ENCODE measurements around the gene POLR2A.
"Not testable (repeated sequence)": the region's sequence is repeated elsewhere in the genome, so short reads cannot be mapped to it uniquely, and the experiment has no call there.

Gene POLR2A

DNA sequence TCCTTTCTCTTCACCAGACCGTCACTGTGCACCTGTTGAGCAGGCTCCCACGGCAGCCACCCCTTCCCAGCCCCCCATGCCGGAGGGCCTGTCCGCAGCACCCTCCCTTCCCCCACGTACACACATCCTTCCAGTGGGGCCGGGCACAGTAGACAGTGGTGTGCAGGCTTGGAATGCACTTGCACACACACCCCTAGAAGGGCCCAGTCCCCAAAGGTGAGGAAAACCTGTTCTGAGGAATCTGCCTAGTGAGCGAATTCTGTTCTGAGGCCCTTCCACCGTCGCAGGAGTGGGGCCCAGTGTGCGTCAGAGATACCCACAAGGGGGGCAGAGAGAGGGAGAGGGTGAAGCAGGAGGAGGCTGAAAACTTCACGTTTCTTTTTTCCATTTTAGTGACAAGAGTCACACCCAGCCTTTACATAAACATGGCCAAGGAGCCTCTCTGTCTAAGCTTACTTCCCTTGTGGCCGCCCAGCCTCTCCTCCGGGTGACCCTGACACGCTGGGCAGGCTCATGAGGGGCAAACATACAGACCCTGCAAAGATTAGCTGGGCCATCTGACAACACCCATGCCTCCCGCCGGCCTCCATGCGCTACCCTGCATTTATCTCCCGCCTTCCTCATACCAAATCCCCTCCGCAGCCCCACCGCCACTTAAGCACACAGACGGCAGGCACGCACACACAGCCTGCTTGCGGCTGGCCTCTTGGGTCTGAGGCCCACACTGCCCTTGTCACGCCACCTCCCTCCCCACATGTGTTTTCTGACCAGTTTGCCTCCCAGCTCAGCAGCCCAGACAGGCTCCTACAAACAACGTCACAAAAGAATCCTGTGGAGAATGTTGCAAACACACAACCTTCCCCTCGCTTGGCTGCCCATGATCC, 6.5 kb upstream of the POLR2A start:
- peak; percentile 48 for DNase-seq (ENCODE audit: low read depth)
- H3K4me3 ChIP-seq (ENCODE audit: low read depth, low read length), result peak overlapping the region; percentile 81

DNA sequence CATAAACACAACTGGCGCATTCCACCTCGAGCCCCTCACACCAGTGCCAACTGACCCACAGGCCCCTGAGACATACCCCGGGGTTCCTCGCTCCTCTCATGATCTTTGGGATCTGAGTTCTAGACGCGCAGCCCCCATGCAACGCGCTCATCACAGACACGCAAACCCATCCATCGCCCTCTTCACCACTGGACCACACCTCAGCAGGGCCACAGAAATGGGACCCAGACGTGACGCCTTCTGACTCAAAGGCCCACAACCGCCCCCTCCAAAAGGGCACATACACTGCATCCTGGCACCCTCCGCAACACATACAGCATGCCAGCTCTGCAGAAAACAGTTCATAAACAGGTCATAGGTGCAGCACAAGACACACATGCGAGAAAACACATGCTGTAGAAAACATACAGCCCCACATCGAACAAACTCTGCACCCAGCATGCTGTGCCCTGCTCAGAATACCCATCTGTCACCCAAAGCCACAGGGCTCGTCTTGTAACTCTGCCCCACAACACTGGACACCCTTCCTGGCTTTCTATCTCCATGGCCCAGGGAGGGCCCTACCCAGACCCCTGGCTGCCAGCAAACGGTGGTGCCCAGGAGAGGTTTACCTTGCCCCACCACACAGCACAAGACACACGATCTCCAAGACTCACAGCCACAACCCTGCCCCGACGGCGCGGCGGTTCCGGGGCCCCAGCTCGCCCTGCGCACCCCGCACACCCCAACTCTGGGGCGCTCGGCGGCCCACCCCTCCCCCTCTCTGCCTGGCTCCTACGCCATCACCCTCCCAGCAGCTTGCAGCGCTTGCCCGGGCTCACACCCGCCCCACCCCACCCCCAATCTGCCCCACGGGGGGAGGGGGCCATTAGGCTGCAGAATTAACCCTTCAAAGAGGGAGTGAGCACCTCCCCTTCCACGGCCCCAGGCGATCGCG, 5.6 kb upstream of the POLR2A start:
- no peak for DNase-seq (ENCODE audit: low read depth)
- H3K4me3 ChIP-seq (ENCODE audit: low read depth, low read length), result peak overlapping the region; percentile 81

- H3K4me3 ChIP-seq (ENCODE audit: low read depth, low read length), result peak within 1 kb of the TSS; percentile 81
- DNase-seq (ENCODE audit: low read depth), result no peak
Measured at GRCh38 chr17:7479213-7480088, 4.7 kb upstream of the POLR2A start, which contains the start of gene ZBTB4. Gene ZBTB4 (minus strand): TSS chr17:7479631. CDS start chr17:7466801, 12,830 bp downstream.

DNA sequence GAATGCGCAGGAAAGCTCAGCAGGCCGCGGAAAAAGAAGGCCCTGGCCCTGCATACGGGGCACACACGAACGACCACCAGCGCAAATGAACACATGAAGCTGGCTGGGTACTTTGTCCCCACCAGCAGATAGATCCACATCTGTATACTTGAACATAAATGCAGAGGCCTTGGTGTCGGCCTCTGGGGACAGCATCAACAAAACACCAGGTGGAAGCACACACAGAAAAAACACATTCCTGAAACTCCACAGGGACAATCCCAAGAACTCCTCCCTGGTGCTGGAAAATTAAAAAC, 4.1 kb upstream of the POLR2A start:
- peak overlapping the region; percentile 81 for H3K4me3 ChIP-seq (ENCODE audit: low read depth, low read length)
- no peak for DNase-seq (ENCODE audit: low read depth)

- DNase-seq (ENCODE audit: low read depth); H3K4me3 ChIP-seq (ENCODE audit: low read depth, low read length): not testable (repeated sequence)
Measured at GRCh38 chr17:7481275-7481674, 2.9 kb upstream of the POLR2A start, which contains the start of gene SLC35G6. Gene SLC35G6 (plus strand): TSS chr17:7481446. CDS start chr17:7481517, 71 bp downstream.

- not testable (repeated sequence) for H3K4me3 ChIP-seq (ENCODE audit: low read depth, low read length); DNase-seq (ENCODE audit: low read depth)
Measured at GRCh38 chr17:7481842-7482741, 2.1 kb upstream of the POLR2A start.

DNA sequence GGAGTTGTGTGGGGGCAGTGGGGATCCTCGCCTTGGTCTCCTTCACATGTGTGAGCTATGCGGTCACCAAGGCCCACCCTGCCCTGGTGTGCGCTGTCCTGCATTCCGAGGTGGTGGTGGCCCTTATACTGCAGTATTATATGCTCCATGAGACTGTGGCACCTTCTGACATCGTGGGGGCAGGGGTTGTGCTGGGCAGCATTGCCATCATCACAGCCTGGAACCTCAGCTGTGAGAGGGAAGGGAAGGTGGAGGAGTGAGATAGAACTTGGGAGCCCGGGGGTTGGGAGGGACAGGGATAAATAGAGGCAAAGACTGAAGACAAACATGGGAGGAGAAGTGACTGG, 1.5 kb upstream of the POLR2A start:
- peak overlapping the region; percentile 78 for H3K4me3 ChIP-seq (ENCODE audit: low read depth, low read length)
- not testable (repeated sequence) for DNase-seq (ENCODE audit: low read depth)

DNA sequence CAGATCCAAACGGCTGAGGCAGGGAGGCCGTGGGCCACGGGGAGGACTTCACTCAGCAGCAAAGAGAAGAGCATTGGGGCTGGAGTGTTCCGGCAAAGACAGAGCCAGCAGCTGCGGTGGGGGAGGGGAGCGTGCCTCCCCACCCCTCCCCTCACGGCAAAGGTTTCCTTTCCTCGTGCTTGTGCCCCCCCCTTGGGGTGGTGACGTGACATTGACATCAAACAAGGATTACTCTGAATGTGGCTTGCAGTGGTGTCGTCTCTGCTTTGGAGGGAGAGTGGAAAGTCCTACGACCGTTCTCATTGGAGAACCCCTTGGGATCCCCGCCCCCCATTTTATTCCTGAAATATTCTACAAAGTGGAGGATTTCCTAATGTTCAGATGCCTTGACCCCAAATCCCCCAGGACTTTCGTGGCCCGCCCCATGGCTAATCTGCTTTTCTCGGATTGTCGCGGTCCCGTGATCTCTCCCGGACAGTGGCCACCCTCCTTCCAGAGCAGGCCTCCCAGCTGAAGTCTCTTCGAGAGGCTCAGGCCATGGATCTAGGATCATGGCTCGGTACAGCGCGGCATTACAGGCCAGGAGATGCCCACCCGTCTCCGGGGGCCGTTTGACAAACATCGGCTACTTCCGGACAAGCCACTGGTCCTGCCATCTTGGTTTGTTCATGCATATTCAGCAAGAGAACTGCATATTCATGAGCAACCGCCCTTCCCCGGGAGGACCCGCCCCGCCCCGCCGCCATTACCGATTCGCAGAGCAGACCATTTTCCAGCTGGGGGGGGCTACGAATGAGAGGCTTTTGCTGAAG, 705 bp upstream of the POLR2A start:
- peak; percentile 87 for DNase-seq (ENCODE audit: low read depth)
- H3K4me3 ChIP-seq (ENCODE audit: low read depth, low read length), result peak overlapping the region; percentile 78

DNA sequence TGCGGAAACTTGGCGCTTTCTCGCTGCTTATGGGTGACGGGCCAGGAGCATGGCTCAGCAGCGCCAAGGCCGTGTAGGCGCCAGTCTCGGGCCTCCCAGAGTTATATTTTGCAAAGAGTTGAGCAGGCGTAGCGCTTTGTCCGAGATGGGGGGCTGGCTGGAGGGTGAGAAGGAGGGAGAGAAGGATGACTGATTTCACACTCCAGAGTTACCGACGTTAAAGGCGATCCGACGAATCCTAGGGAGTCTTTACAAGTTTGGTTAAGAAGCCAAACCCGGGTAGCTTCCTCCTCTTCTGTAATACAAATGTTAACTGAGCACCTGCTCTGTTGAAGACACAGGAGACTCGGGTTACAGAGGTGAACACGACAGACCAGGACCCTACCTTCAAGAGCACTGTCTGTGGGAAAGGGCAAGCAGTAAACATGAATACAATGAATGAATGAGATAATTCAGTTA, 782 bp downstream of the POLR2A start:
- no peak for DNase-seq (ENCODE audit: low read depth)
- peak overlapping the region; percentile 78 for H3K4me3 ChIP-seq (ENCODE audit: low read depth, low read length)

- no peak for DNase-seq (ENCODE audit: low read depth)
- peak overlapping the region; percentile 78 for H3K4me3 ChIP-seq (ENCODE audit: low read depth, low read length)
Measured at GRCh38 chr17:7486181-7486580, 2.0 kb downstream of the POLR2A start.

DNA sequence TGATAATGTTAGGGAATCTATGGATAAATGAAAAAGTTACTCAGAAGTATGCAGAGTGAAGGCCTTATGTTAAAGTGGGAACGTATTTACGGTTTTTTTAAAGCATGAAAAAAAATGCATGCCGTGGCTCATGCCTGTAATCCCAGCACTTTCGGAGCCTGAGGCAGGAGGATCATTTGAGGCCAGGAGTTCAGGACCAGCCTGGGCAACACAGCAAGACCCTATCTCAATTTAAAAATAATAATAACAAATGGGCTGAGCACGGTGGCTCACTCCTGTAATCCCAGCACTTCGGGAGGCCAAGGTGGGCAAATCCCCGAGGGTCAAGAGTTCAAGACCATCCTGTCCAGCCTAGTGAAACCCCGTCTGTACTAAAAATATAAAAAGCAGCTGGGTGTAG, 6.0 kb downstream of the POLR2A start:
- no peak overlapping the region for H3K4me3 ChIP-seq (ENCODE audit: low read depth, low read length)
- no peak for DNase-seq (ENCODE audit: low read depth)

GRCh38 chr17:7491583-7491982, 7.4 kb downstream of the POLR2A start:
- no peak for DNase-seq (ENCODE audit: low read depth)
- H3K4me3 ChIP-seq (ENCODE audit: low read depth, low read length), result no peak overlapping the region

GRCh38 chr17:7493941-7494340, 9.8 kb downstream of the POLR2A start:
- DNase-seq (ENCODE audit: low read depth), result no peak
- no peak overlapping the region for H3K4me3 ChIP-seq (ENCODE audit: low read depth, low read length)

DNA sequence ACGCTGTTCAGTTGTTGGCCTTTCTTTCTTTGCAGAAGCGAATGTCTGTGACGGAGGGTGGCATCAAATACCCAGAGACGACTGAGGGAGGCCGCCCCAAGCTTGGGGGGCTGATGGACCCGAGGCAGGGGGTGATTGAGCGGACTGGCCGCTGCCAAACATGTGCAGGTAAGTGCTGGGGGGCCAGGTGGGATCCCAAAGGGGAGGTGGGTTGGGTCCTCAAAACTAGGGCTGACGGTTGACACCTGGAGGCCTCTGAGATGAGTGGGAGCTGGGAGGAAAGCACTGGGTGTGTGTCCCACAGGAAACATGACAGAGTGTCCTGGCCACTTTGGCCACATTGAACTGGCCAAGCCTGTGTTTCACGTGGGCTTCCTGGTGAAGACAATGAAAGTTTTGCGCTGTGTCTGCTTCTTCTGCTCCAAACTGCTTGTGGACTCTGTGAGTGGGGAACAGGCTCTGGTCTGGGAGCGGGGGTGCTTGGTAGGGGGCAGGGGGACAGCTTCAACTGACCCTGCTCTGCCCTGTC, 11.8 kb downstream of the POLR2A start:
- H3K4me3 ChIP-seq (ENCODE audit: low read depth, low read length), result no peak overlapping the region
- no peak for DNase-seq (ENCODE audit: low read depth)

- no peak overlapping the region for H3K4me3 ChIP-seq (ENCODE audit: low read depth, low read length)
- DNase-seq (ENCODE audit: low read depth), result no peak
Measured at GRCh38 chr17:7496470-7497183, 12.5 kb downstream of the POLR2A start.

- DNase-seq (ENCODE audit: low read depth), result no peak
Measured at GRCh38 chr17:7497228-7497627, 13.1 kb downstream of the POLR2A start.

DNA sequence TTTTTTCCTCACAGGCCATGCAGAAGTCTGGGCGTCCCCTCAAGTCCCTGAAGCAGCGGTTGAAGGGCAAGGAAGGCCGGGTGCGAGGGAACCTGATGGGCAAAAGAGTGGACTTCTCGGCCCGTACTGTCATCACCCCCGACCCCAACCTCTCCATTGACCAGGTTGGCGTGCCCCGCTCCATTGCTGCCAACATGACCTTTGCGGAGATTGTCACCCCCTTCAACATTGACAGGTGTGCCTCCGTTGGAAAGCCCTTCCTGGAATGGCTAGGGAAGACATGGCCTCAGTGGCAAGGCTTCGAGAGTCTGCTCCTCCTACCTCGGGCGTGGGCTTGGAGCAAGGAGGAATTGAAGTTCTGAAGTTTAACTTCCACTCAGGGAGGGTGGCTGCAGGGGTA, 13.5 kb downstream of the POLR2A start:
- no peak for DNase-seq (ENCODE audit: low read depth)
- H3K4me3 ChIP-seq (ENCODE audit: low read depth, low read length), result no peak overlapping the region

More at GRCh38 chr17:7497228-7497627, 13.1 kb downstream of the POLR2A start:
- H3K4me3 ChIP-seq (ENCODE audit: low read depth, low read length), result no peak overlapping the region

Measured in skeletal muscle cell (primary cell).